ES-I3 (cell line): Measurements from ENCODE around the gene ZNF695.
"Not testable (repeated sequence)": the region's sequence is repeated elsewhere in the genome, so short reads cannot be mapped to it uniquely, and the experiment has no call there.

ENCODE experiments used
- H3K36me3 ChIP-seq: 2 replicates; pipeline ENCODE4 v1.6.1; 2013; ENCODE audit warnings: mild to moderate bottlenecking, low read length, control low read depth, moderate library complexity; ENCODE audit not compliant: insufficient read depth
- H3K4me1 ChIP-seq: 2 replicates; pipeline ENCODE4 v1.6.1; 2013; ENCODE audit warnings: mild to moderate bottlenecking, control low read depth, low read length; ENCODE audit not compliant: insufficient read depth
- H3K9ac ChIP-seq: 2 replicates; pipeline ENCODE4 v1.6.1; 2013; ENCODE audit warnings: low read depth, mild to moderate bottlenecking, low read length, moderate library complexity
- H3K9me3 ChIP-seq: 2 replicates; pipeline ENCODE4 v1.6.1; 2013; ENCODE audit warnings: mild to moderate bottlenecking, low read length, moderate library complexity; ENCODE audit not compliant: control insufficient read depth, insufficient read depth

The ZNF695 gene

DNA sequence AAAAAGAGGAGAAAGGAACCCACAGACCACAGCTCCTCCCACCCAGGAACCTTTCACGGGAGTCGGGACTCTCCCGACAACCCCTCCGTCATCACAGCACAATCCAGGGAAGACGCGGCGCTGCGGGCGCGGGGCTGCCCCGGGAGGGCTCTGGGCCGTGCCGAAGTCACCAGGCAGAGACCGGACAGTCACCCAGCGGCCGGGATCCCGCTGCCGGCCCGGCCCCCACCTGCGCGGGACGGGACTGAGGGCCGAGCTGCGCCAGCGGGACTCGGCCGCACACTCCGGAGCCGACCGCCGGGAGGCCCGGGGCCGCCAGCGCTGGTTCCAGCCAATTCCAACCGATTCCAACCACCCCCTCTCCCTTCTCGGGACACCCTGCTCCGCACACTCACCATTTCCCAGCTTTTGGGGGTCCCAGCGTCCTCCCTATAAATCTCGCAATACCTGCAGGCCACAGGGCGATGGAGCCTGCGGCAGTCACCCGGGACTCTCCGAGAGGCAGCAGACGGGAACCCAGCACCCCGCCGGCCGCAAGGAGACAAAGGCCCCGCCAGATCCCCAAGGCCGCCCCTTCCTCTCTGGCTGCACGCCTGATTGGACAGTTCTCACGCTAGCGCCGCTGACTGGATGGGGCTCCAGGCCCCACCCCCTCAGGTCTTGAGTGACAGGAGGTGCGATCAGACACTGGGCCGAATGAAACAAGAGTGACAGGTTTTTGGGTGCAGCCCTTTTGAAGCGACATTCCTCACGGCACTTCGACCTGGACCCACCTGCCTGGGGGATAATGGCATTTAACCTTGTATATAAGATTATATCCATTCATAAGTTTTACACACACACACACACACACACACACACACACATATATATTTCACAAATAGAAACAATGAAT lies at the start of gene ZNF695:
ZNF695 (minus strand) TSS at position 547 of the 895 bp plus-strand sequence; CDS start at position 398, 149 bp downstream.
- H3K9me3 ChIP-seq, result peaks cover 14% of the 10 kb centered on the region
- H3K36me3 ChIP-seq, result no peaks in the 10 kb centered on the region
- no peaks in the 10 kb centered on the region for H3K4me1 ChIP-seq
- H3K9ac ChIP-seq, result peak within 1 kb of the TSS; percentile 71

DNA sequence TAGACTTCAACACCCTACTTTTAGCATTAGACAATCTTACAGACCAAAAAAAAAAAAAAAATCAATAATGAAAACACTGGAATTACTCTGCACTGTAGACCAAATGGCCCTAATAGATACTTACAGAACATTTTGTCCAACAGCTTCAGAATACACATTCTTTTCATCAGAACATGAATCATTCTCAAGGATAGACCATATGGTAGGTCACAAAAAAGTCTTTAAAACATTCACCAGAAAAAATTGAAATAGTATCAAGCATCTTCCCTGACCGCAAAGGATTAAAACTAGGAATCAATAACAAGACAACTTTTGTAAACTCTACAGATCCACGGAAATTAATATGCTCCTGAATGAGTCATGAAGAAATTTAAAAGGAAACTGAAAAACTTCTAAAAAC lies 48.2 kb upstream of the ZNF695 start:
- H3K36me3 ChIP-seq, result no peaks in the 10 kb centered on the region; the same call in 1 of the 2 replicates
- no peak overlapping the region for H3K9ac ChIP-seq
- H3K9me3 ChIP-seq, result peaks cover 59% of the 10 kb centered on the region
- no peaks in the 10 kb centered on the region for H3K4me1 ChIP-seq

DNA sequence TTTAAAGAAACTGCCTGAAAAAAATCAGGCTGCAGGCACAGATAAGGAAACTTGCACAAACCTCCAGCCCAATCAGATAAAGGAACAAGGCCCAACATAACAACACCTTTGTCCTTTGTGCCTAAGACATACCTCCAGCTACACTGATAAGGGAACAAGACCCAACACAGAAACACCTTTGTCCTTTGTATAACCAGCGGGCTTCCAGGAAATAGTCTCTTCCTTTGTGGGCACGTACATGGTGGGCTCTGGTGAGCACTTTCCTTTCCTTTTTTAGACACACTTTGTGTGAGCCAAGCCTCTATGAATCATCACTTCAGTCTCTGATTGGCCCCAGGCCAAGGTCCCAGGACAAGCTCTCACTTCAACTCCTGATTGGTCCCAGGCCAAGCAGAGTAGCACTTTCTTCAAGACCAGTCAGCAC lies 47.1 kb upstream of the ZNF695 start:
- Histone ChIP-seq H3K4me1 (no peaks in the 10 kb centered on the region), H3K9me3 (peaks cover 62% of the 10 kb centered on the region), H3K36me3 (no peaks in the 10 kb centered on the region; the same call in 1 of the 2 replicates), H3K9ac (no peak overlapping the region)

DNA sequence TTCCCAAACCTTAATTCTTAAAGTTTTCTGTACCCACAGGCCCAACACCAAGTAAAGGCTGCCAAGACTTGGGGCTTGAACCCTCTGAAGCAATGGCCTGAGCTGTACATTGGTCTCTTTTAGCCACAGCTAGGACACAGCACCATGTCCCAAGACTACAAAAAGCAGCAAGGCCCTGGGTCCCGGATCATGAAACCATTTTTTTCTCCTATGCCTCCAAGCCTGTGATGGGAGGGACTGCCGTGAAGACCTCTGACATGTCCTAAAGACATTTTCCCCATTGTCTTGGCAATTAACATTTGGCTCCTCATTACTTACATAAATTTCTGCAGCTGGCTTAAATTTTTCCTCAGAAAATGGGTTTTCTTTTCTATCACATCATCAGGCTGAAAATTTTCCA lies 39.8 kb upstream of the ZNF695 start:
- no peak overlapping the region for H3K9ac ChIP-seq
- H3K4me1 ChIP-seq, result no peaks in the 10 kb centered on the region
- H3K36me3 ChIP-seq, result no peaks in the 10 kb centered on the region; the same call in 1 of the 2 replicates
- peaks cover 69% of the 10 kb centered on the region for H3K9me3 ChIP-seq

DNA sequence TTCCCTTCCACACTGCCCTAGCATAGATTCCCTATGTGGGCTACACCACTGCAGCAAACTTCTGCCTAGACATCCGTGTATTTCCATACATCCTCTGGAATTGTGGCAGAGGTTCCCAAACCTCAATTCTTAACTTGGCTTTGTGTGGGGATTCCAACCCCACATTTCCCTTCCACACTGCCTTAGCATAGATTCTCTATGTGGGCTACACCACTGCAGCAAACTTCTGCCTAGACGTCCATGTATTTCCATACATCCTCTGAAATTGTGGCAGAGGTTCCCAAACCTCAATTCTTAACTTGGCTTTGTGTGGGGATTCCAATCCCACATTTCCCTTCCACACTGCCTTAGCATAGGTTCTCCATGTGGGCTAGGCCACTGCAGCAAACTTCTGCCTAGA lies 39.4 kb upstream of the ZNF695 start:
- H3K4me1 ChIP-seq, result no peaks in the 10 kb centered on the region
- peaks cover 65% of the 10 kb centered on the region for H3K9me3 ChIP-seq
- H3K36me3 ChIP-seq, result no peaks in the 10 kb centered on the region
- H3K9ac ChIP-seq, result no peak overlapping the region

DNA sequence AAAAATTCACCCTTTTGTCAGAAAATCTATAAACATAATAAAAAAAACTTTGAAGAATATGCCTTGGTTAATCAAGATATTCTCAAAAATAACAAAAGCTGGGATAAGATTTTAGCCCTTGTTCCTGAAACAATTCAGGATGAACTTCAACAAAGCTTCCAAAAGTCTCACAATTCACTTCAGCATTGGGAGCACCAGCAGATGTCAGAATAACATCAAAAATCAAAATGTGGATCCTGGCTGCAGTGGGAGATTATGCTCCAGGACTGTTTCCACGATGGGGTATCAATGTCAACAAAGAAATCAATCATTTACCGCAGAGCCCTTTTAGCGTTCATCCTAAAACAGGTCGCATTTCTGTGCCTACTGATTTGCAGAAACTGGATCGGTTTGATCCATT lies 35.5 kb upstream of the ZNF695 start:
- Histone ChIP-seq H3K4me1 (no peaks in the 10 kb centered on the region), H3K9me3 (peaks cover 51% of the 10 kb centered on the region), H3K9ac (no peak overlapping the region), H3K36me3 (peaks cover 2% of the 10 kb centered on the region; the same call in 1 of the 2 replicates)

DNA sequence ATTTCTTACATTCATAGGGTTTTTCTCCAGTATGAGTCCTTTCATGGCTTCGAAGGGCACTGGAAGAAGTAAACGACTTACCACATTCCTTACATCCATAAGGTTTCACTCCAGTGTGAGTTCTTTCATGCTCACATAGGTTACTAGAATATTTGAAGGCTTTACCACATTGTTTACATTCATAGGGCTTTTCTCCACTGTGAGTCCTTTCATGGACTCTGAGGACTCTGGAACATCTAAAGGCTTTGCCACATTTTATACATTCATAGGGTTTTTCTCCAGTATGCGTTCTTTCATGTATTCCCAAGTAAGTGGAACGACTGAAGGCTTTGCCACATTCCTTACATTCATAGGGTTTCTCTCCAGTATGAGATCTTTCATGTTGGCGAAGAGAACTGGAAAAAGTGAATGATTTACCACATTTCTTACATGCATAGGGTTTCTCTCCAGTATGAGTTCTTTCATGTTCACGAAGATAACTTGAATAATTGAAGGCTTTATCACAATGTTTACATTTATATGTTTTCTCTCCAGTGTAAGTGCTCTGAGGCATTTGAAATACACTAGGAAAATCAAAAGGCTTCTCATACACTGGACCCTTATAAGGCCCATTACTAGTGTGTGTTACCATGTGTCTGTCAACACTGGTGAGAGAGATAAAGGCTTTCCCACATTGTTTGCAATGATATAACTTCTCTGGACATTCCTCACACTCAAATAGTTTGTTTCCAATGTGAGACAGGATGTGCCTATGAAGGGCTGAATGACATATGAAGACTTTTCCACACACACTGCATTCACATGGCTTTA lies 29.9 kb upstream of the ZNF695 start:
- Histone ChIP-seq H3K4me1 (no peaks in the 10 kb centered on the region), H3K9ac (no peak overlapping the region), H3K9me3 (peaks cover 47% of the 10 kb centered on the region), H3K36me3 (peaks cover 19% of the 10 kb centered on the region; the same call in 1 of the 2 replicates)

DNA sequence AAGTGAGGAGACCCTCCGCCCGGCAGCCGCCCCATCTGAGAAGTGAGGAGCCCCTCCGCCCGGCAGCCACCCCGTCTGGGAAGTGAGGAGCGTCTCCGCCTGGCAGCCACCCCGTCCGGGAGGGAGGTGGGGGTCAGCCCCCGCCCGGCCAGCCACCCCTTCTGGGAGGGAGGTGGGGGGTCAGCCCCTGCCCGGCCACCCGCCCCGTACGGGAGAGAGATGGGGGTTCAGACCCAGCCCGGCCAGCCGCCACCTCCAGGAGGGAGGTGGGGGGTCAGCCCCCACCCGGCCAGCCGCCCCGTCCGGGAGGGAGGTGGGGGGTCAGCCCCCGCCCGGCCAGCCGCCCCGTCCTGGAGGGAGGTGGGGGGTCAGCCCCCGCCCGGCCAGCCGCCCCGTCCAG lies 24.4 kb upstream of the ZNF695 start:
- not testable (repeated sequence) for H3K4me1 ChIP-seq, H3K9ac ChIP-seq, H3K36me3 ChIP-seq
- H3K9me3 ChIP-seq, result peaks cover 37% of the 10 kb centered on the region

DNA sequence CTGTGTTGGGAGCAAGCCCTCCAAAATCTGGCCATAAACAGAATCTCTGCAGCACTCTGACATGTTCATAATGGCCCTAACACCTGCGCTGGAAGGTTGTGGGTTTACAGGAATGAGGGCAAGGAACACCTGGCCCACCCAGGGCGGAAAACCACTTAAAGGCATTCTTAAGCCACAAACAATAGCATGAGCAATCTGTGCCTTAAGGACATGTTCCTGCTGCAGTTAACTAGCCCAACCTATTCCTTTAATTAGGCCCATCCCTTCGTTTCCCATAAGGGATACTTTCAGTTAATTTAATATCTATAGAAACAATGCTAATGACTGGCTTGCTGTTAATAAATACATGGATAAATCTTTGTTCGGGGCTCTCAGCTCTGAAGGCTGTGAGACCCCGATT lies 16.8 kb upstream of the ZNF695 start:
- H3K4me1 ChIP-seq, H3K9me3 ChIP-seq, H3K9ac ChIP-seq: not testable (repeated sequence)

DNA sequence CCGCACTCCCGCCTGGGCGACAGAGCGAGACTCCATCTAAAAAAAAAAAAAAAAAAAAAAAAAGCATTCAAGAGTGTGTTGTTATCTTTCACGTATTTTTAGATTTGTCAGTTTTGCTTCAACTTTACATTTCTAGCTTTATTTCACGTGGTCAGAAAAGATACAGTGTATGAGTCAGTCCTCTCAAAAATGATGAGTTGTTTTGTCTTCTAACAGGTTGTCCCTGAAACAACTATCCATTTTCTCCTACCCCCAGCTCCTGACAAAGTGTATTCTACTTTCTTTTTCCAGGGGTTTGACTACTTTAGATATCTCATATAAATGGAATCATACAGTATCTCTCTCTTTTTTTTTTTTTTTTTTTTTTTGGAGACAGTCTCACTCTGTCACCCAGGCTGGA lies 5.5 kb upstream of the ZNF695 start:
- H3K9ac ChIP-seq, result no peak overlapping the region
- H3K9me3 ChIP-seq, result no peaks in the 10 kb centered on the region
- no peaks in the 10 kb centered on the region for H3K4me1 ChIP-seq
- no peaks in the 10 kb centered on the region for H3K36me3 ChIP-seq

More for the DNA sequence above, 16.8 kb upstream of the ZNF695 start:
- H3K36me3 ChIP-seq, result not testable (repeated sequence)

DNA sequence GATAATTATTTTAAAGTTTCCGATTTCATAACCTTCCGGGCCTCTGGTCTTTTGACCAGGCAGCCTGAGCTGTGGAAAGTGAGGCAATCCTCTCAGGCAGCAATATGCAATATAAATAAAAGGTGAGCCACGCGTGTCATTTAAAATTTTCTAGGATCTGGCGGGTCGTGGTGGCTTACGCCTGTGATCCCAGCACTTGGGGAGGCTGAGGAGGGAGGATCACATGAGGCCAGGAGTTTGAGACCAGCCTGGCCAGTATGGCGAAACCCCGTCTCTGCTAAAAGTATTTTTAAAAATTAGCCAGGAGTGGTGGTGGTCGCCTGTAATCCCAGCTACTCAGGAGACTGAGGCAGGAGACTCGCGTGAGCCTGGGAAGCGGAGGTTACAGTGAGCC lies 546 bp upstream of the ZNF695 start:
- Histone ChIP-seq H3K4me1 (no peaks in the 10 kb centered on the region), H3K9me3 (peaks cover 14% of the 10 kb centered on the region), H3K36me3 (no peaks in the 10 kb centered on the region), H3K9ac (peak overlapping the region; percentile 19; the same call in 1 of the 2 replicates)

DNA sequence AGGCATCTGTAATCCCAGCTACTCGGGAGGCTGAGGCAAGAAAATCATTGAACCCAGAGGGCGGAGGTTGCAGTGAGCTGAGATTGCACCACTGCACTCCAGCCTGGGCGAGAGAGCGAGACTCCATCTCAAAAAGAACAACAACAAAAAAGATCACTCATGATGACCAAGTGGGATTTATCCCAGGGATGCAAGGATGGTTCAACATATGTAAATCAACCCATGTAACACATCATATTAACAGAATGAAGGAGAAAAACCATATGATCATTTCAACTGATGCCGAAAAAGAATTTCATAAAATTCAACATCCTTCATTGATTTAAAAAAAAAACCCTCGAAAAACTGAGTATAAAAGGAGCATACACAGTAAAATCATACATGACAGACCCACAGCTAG lies 3.8 kb downstream of the ZNF695 start:
- H3K36me3 ChIP-seq, H3K4me1 ChIP-seq: not testable (repeated sequence)

DNA sequence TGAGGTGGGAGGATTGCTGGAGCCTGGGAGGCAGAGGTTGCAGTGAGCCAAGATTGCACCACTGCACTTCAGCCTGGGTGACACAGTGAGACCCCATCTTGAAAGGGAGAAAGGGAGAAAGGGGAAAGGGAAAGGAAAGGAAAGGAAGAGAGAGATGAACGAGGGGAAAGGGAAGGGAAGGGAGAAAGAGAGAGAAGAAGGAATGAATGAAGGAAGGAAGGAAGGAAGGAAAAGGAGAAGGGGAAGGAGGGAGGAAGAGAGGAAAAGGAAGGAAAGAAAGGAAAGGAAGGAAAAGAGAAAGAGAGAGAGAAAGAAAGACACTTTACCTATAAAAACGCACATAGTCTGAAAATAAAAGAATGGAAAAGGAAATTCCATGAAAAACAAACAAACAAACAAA lies 18.0 kb downstream of the ZNF695 start:
- Histone ChIP-seq H3K4me1 (no peaks in the 10 kb centered on the region), H3K9me3 (peaks cover 44% of the 10 kb centered on the region), H3K9ac (no peak overlapping the region), H3K36me3 (peaks cover 30% of the 10 kb centered on the region; the same call in 1 of the 2 replicates)

More for the DNA sequence above, 3.8 kb downstream of the ZNF695 start:
- peaks cover 26% of the 10 kb centered on the region for H3K9me3 ChIP-seq
- not testable (repeated sequence) for H3K9ac ChIP-seq

DNA sequence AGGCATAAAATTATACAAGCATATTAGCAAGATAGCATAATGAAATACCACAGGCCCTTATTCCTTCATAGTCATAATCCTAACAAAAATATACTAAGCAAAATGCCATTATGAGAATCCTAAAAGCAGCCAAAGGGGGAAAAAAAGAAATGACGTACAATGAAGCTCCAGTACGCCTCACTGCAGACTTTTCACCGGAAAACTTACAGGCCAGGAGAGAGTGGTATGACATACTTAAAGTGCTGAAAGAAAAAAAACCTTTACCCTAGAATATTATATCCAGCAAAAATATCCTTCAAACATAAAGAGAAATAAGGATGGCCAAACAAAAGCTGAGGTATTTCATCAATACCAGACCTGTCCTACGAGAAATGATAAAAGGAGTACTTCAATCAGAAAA lies 19.5 kb downstream of the ZNF695 start:
- Histone ChIP-seq H3K36me3 (peaks cover 26% of the 10 kb centered on the region; the same call in 1 of the 2 replicates), H3K9ac (no peak overlapping the region), H3K9me3 (peaks cover 48% of the 10 kb centered on the region), H3K4me1 (no peaks in the 10 kb centered on the region)
